Measurements from ENCODE around the gene ATP13A3.

Gene ATP13A3

GRCh38 chr3:194471863-194472262 lies 14.9 kb downstream of the ATP13A3 start:
- Histone ChIP-seq H3K79me1 (ENCODE audit: low read length) (peaks cover 16% of the 10 kb centered on the region), H3K4me3 (ENCODE audit: low read length) (no peak overlapping the region), H3K9ac (ENCODE audit: low read length) (peak overlapping the region; percentile 21), H3K23ac (ENCODE audit: low read length) (no peak overlapping the region), H3K36me3 (ENCODE audit: control insufficient read depth, insufficient read depth, low read length) (no peaks in the 10 kb centered on the region), H3K27ac (ENCODE audit: low read depth, low read length) (no peak overlapping the region), H2BK15ac (replicated peaks; ENCODE audit: low read depth) (no peak overlapping the region), H2BK120ac (ENCODE audit: low read depth, low read length) (no peak overlapping the region), H4K5ac (ENCODE audit: low read length) (no peak overlapping the region), H3K18ac (ENCODE audit: low read length) (no peak overlapping the region), H3K27me3 (ENCODE audit: insufficient read depth, low read length, poor library complexity) (no peaks in the 10 kb centered on the region), H3K4ac (ENCODE audit: low read depth, low read length) (no peak overlapping the region), H4K8ac (ENCODE audit: low read depth, low read length) (no peak overlapping the region), H2BK5ac (ENCODE audit: low read length) (no peak overlapping the region), H2AK5ac (ENCODE audit: low read length) (no peak overlapping the region), H3K4me1 (ENCODE audit: control insufficient read depth, low read depth, low read length) (peaks cover 7% of the 10 kb centered on the region), H3K79me2 (ENCODE audit: control insufficient read depth, insufficient read depth, low read length) (peaks cover 34% of the 10 kb centered on the region), H3K56ac (ENCODE audit: low read length) (peak overlapping the region; percentile 22), H3K4me2 (ENCODE audit: low read length) (no peak overlapping the region)
- no CpG with 5 or more reads among the region's 5 CpGs for WGBS (ENCODE audit: extremely low coverage, insufficient coverage, low lambda C conversion rate)
- peak; percentile 74 for DNase-seq

DNA sequence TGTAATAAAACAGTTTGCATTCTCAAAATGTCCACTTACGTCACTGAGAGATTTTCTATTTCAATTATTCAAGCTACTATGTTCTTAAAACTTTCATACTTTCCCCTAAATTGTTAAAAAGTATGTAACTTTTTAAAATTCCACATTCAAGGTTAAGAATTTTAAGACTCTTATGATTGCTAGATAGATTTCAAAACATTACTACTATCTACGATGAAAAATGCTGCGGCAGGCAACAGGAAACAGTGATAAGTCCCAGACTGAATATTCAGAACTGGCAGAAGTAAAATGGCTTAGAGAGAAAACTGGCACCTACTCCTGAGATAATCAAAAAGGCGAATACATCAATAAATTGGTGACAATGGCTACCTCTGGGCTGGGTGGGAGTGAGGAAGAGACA lies 16.2 kb downstream of the ATP13A3 start:
- H3K27ac ChIP-seq (ENCODE audit: low read depth, low read length): no peak overlapping the region
- no peak overlapping the region for H3K56ac ChIP-seq (ENCODE audit: low read length)
- no peak overlapping the region for H2AK5ac ChIP-seq (ENCODE audit: low read length)
- no peak overlapping the region for H3K23ac ChIP-seq (ENCODE audit: low read length)
- WGBS (ENCODE audit: extremely low coverage, insufficient coverage, low lambda C conversion rate): no CpG with 5 or more reads among the region's 4 CpGs
- DNase-seq: no peak
- H3K4me3 ChIP-seq (ENCODE audit: low read length): no peak overlapping the region
- H3K4me1 ChIP-seq (ENCODE audit: control insufficient read depth, low read depth, low read length): peaks cover 3% of the 10 kb centered on the region
- no peak overlapping the region for H2BK5ac ChIP-seq (ENCODE audit: low read length)
- H3K18ac ChIP-seq (ENCODE audit: low read length): no peak overlapping the region
- H3K4ac ChIP-seq (ENCODE audit: low read depth, low read length): no peak overlapping the region
- no peak overlapping the region for H4K5ac ChIP-seq (ENCODE audit: low read length)
- H2BK120ac ChIP-seq (ENCODE audit: low read depth, low read length): no peak overlapping the region
- no peak overlapping the region for H2BK15ac ChIP-seq (replicated peaks; ENCODE audit: low read depth)
- H3K79me1 ChIP-seq (ENCODE audit: low read length): peaks cover 8% of the 10 kb centered on the region
- H3K27me3 ChIP-seq (ENCODE audit: insufficient read depth, low read length, poor library complexity): no peaks in the 10 kb centered on the region
- H3K36me3 ChIP-seq (ENCODE audit: control insufficient read depth, insufficient read depth, low read length): no peaks in the 10 kb centered on the region
- H3K9ac ChIP-seq (ENCODE audit: low read length): no peak overlapping the region
- H3K4me2 ChIP-seq (ENCODE audit: low read length): no peak overlapping the region
- H3K79me2 ChIP-seq (ENCODE audit: control insufficient read depth, insufficient read depth, low read length): peaks cover 26% of the 10 kb centered on the region
- H4K8ac ChIP-seq (ENCODE audit: low read depth, low read length): no peak overlapping the region

GRCh38 chr3:194469977-194470376 lies 16.8 kb downstream of the ATP13A3 start:
- Histone ChIP-seq H4K5ac (ENCODE audit: low read length) (no peak overlapping the region), H3K79me2 (ENCODE audit: control insufficient read depth, insufficient read depth, low read length) (peaks cover 28% of the 10 kb centered on the region), H4K8ac (ENCODE audit: low read depth, low read length) (no peak overlapping the region), H3K36me3 (ENCODE audit: control insufficient read depth, insufficient read depth, low read length) (no peaks in the 10 kb centered on the region), H3K4me1 (ENCODE audit: control insufficient read depth, low read depth, low read length) (peaks cover 3% of the 10 kb centered on the region), H3K79me1 (ENCODE audit: low read length) (peaks cover 12% of the 10 kb centered on the region), H3K4me2 (ENCODE audit: low read length) (no peak overlapping the region), H2BK5ac (ENCODE audit: low read length) (no peak overlapping the region), H3K27me3 (ENCODE audit: insufficient read depth, low read length, poor library complexity) (no peaks in the 10 kb centered on the region), H2AK5ac (ENCODE audit: low read length) (no peak overlapping the region), H3K9ac (ENCODE audit: low read length) (no peak overlapping the region), H3K56ac (ENCODE audit: low read length) (no peak overlapping the region), H2BK15ac (replicated peaks; ENCODE audit: low read depth) (no peak overlapping the region), H3K23ac (ENCODE audit: low read length) (no peak overlapping the region), H3K4me3 (ENCODE audit: low read length) (no peak overlapping the region), H3K27ac (ENCODE audit: low read depth, low read length) (no peak overlapping the region), H2BK120ac (ENCODE audit: low read depth, low read length) (no peak overlapping the region), H3K18ac (ENCODE audit: low read length) (no peak overlapping the region), H3K4ac (ENCODE audit: low read depth, low read length) (no peak overlapping the region)
- no peak for DNase-seq

- H3K27ac ChIP-seq (ENCODE audit: low read depth, low read length): no peak overlapping the region
- H3K18ac ChIP-seq (ENCODE audit: low read length): no peak overlapping the region
- no peak overlapping the region for H2BK15ac ChIP-seq (replicated peaks; ENCODE audit: low read depth)
- no peaks in the 10 kb centered on the region for H3K27me3 ChIP-seq (ENCODE audit: insufficient read depth, low read length, poor library complexity)
- no peak overlapping the region for H4K8ac ChIP-seq (ENCODE audit: low read depth, low read length)
- H3K4me2 ChIP-seq (ENCODE audit: low read length): no peak overlapping the region
- H3K79me2 ChIP-seq (ENCODE audit: control insufficient read depth, insufficient read depth, low read length): peaks cover 39% of the 10 kb centered on the region
- peaks cover 3% of the 10 kb centered on the region for H3K4me1 ChIP-seq (ENCODE audit: control insufficient read depth, low read depth, low read length)
- no peak overlapping the region for H3K4ac ChIP-seq (ENCODE audit: low read depth, low read length)
- no peak overlapping the region for H2BK5ac ChIP-seq (ENCODE audit: low read length)
- DNase-seq: peak; percentile 69
- no peak overlapping the region for H2BK120ac ChIP-seq (ENCODE audit: low read depth, low read length)
- H2AK5ac ChIP-seq (ENCODE audit: low read length): no peak overlapping the region
- H3K9ac ChIP-seq (ENCODE audit: low read length): no peak overlapping the region
- peaks cover 14% of the 10 kb centered on the region for H3K79me1 ChIP-seq (ENCODE audit: low read length)
- H3K4me3 ChIP-seq (ENCODE audit: low read length): no peak overlapping the region
- WGBS (ENCODE audit: extremely low coverage, insufficient coverage, low lambda C conversion rate): no CpG with 5 or more reads among the region's 3 CpGs
- no peak overlapping the region for H4K5ac ChIP-seq (ENCODE audit: low read length)
- no peak overlapping the region for H3K23ac ChIP-seq (ENCODE audit: low read length)
- no peak overlapping the region for H3K56ac ChIP-seq (ENCODE audit: low read length)
- no peaks in the 10 kb centered on the region for H3K36me3 ChIP-seq (ENCODE audit: control insufficient read depth, insufficient read depth, low read length)
Observed at GRCh38 chr3:194468086-194468485, 18.7 kb downstream of the ATP13A3 start.

GRCh38 chr3:194466761-194467356 lies 19.9 kb downstream of the ATP13A3 start:
- H3K79me1 ChIP-seq (ENCODE audit: low read length): peaks cover 15% of the 10 kb centered on the region
- no peak overlapping the region for H3K18ac ChIP-seq (ENCODE audit: low read length)
- no peaks in the 10 kb centered on the region for H3K27me3 ChIP-seq (ENCODE audit: insufficient read depth, low read length, poor library complexity)
- H3K4ac ChIP-seq (ENCODE audit: low read depth, low read length): no peak overlapping the region
- H2BK120ac ChIP-seq (ENCODE audit: low read depth, low read length): no peak overlapping the region
- H3K79me2 ChIP-seq (ENCODE audit: control insufficient read depth, insufficient read depth, low read length): peaks cover 38% of the 10 kb centered on the region
- no peak overlapping the region for H3K4me3 ChIP-seq (ENCODE audit: low read length)
- H2BK5ac ChIP-seq (ENCODE audit: low read length): no peak overlapping the region
- no peaks in the 10 kb centered on the region for H3K36me3 ChIP-seq (ENCODE audit: control insufficient read depth, insufficient read depth, low read length)
- no CpG with 5 or more reads among the region's 2 CpGs for WGBS (ENCODE audit: extremely low coverage, insufficient coverage, low lambda C conversion rate)
- H2AK5ac ChIP-seq (ENCODE audit: low read length): no peak overlapping the region
- H3K23ac ChIP-seq (ENCODE audit: low read length): no peak overlapping the region
- H3K4me2 ChIP-seq (ENCODE audit: low read length): no peak overlapping the region
- H3K56ac ChIP-seq (ENCODE audit: low read length): no peak overlapping the region
- H3K27ac ChIP-seq (ENCODE audit: low read depth, low read length): no peak overlapping the region
- no peak for DNase-seq
- H3K4me1 ChIP-seq (ENCODE audit: control insufficient read depth, low read depth, low read length): peaks cover 1% of the 10 kb centered on the region
- H3K9ac ChIP-seq (ENCODE audit: low read length): no peak overlapping the region
- H4K8ac ChIP-seq (ENCODE audit: low read depth, low read length): no peak overlapping the region
- no peak overlapping the region for H2BK15ac ChIP-seq (replicated peaks; ENCODE audit: low read depth)
- H4K5ac ChIP-seq (ENCODE audit: low read length): no peak overlapping the region

DNA sequence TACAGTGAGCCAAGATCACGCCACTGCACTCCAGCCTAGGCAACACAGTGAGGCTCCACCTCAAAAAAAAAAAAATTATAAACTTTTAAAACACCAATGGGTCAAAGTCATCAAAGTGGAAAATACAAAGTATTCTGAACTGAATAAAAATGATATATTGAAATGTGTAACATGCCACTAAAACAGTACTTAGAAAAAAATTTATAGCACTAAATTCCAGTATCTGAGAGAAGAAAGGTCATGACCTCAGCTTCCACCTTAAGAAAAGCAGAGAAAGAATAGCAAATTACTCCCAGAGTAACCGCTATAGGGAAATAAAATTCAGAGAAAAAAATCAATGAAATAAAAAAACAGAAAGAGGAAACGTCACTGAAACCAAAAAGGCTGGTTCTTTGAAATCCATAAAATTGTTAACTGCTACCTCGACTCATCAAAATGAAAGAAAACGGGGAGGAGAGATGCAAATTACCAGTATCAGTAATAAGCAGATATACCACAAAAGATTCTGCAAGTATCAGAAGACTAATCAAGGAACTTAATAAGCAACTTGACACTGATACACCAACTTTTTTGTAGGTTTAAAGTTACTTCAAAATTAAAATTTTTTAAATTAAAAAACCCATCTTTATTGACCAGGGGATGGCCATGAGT lies 20.8 kb downstream of the ATP13A3 start:
- Histone ChIP-seq H3K36me3 (ENCODE audit: control insufficient read depth, insufficient read depth, low read length) (no peaks in the 10 kb centered on the region), H2BK15ac (replicated peaks; ENCODE audit: low read depth) (no peak overlapping the region), H3K4ac (ENCODE audit: low read depth, low read length) (no peak overlapping the region), H2BK5ac (ENCODE audit: low read length) (no peak overlapping the region), H4K8ac (ENCODE audit: low read depth, low read length) (no peak overlapping the region), H3K4me1 (ENCODE audit: control insufficient read depth, low read depth, low read length) (no peaks in the 10 kb centered on the region), H2BK120ac (ENCODE audit: low read depth, low read length) (no peak overlapping the region), H3K56ac (ENCODE audit: low read length) (no peak overlapping the region), H3K79me2 (ENCODE audit: control insufficient read depth, insufficient read depth, low read length) (peaks cover 33% of the 10 kb centered on the region), H4K5ac (ENCODE audit: low read length) (no peak overlapping the region), H2AK5ac (ENCODE audit: low read length) (no peak overlapping the region), H3K4me2 (ENCODE audit: low read length) (no peak overlapping the region), H3K23ac (ENCODE audit: low read length) (no peak overlapping the region), H3K18ac (ENCODE audit: low read length) (no peak overlapping the region), H3K27me3 (ENCODE audit: insufficient read depth, low read length, poor library complexity) (no peaks in the 10 kb centered on the region), H3K79me1 (ENCODE audit: low read length) (peaks cover 12% of the 10 kb centered on the region), H3K9ac (ENCODE audit: low read length) (no peak overlapping the region), H3K27ac (ENCODE audit: low read depth, low read length) (no peak overlapping the region), H3K4me3 (ENCODE audit: low read length) (no peak overlapping the region)
- no CpG with 5 or more reads among the region's 5 CpGs for WGBS (ENCODE audit: extremely low coverage, insufficient coverage, low lambda C conversion rate)
- DNase-seq: no peak

Data from mesendoderm (in vitro differentiated cells).